ENCODE data around the gene ADAM10. TPM values are rescaled to one million over a fixed set of nuclear protein-coding genes. Genes with fewer than 3 reads are reported as not detected.

Gene ADAM10
- total and polyA plus RNA-seq, 7 donors, result 7.9 to 37.9 (median 33.1) TPM

- peaks cover 12% of the 10 kb centered on the region for H3K4me1 ChIP-seq
- no peak overlapping the region for H3K4me3 ChIP-seq
- 93 to 100% (median 99%) methylated on average over 2 of the region's 2 CpGs for WGBS, 3 donors
- H3K9me3 ChIP-seq, result peaks cover 11% of the 10 kb centered on the region
- no peaks in the 10 kb centered on the region for H3K36me3 ChIP-seq (ENCODE audit: insufficient read depth in 1 of 2, low read depth in 1 of 2)
- H3K27me3 ChIP-seq (ENCODE audit: insufficient read depth in 3 of 3, low read length in 2 of 3), result no peaks in the 10 kb centered on the region
- H3K27ac ChIP-seq, result no peak overlapping the region
- DNase-seq (no peak), ATAC-seq (no peak)
- no peak for TF ChIP-seq CTCF (IDR thresholded peaks at IDR 0.05)
- intact Hi-C loops (cut with DNase I), result no loop called here
Observed at GRCh38 chr15:58699769-58700168, 49.7 kb downstream of the ADAM10 start.

DNA sequence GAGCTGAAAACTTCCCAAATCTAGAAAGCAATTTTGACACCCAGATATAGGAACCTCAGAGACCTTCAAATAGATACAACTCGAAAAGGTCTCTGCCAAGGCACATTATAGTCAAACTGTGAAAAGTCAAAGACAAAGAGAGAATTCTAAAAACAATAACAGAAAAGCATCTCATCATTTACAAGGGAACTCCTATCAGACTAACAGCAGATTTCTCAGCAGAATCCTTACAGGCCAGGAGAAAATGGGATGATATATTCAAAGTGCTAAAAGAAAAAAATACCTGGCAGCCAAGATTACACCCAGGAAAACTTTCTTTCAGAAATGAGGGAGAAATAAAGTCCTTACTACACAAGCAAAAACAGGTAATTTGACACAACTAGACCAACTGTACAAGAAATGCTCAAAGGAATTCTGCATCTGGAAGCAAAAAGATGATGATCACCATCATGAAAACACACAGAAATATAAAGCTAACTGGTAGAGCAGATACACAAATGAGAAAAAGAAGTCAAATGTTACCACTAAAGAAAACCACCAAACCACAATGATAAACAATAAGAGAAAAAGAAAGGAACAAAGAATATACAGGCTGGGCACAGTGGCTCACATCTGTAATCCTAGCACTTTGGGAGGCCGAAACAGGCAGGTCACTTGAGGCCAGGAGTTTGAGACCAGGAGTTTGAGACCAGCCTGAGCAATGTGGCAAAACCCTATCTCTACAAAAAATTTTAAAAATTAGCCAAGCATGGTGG is 50.4 kb downstream of the ADAM10 start:
- Histone ChIP-seq H3K36me3 (ENCODE audit: insufficient read depth in 1 of 2, low read depth in 1 of 2) (no peaks in the 10 kb centered on the region), H3K4me1 (peaks cover 14% of the 10 kb centered on the region), H3K27ac (no peak overlapping the region), H3K4me3 (no peak overlapping the region), H3K9me3 (peaks cover 11% of the 10 kb centered on the region), H3K27me3 (ENCODE audit: insufficient read depth in 3 of 3, low read length in 2 of 3) (no peaks in the 10 kb centered on the region)
- intact Hi-C loops (cut with DNase I), result no loop called here
- DNase-seq, result no peak
- no peak for ATAC-seq
- no peak for TF ChIP-seq CTCF (IDR thresholded peaks at IDR 0.05)
- 98 to 99% (median 98%) methylated on average over 2 of the region's 2 CpGs for WGBS, 3 donors

GRCh38 chr15:58697220-58697619 is 52.3 kb downstream of the ADAM10 start:
- TF ChIP-seq CTCF (IDR thresholded peaks at IDR 0.05), result no peak
- WGBS, 3 donors, result 93 to 100% (median 100%) methylated on average over 2 of the region's 2 CpGs
- Histone ChIP-seq H3K9me3 (peaks cover 11% of the 10 kb centered on the region), H3K4me1 (peaks cover 14% of the 10 kb centered on the region), H3K27ac (no peak overlapping the region), H3K4me3 (no peak overlapping the region), H3K36me3 (ENCODE audit: insufficient read depth in 1 of 2, low read depth in 1 of 2) (no peaks in the 10 kb centered on the region), H3K27me3 (ENCODE audit: insufficient read depth in 3 of 3, low read length in 2 of 3) (no peaks in the 10 kb centered on the region)
- no peak for DNase-seq
- intact Hi-C loops (cut with DNase I), result no loop called here
- ATAC-seq, result no peak

GRCh38 chr15:58696738-58697137 is 52.8 kb downstream of the ADAM10 start:
- ATAC-seq (no peak), DNase-seq (no peak)
- WGBS, 3 donors, result 89 to 96% (median 92%) methylated on average over 6 of the region's 6 CpGs

More at GRCh38 chr15:58696738-58697137, 52.8 kb downstream of the ADAM10 start:
- no peaks in the 10 kb centered on the region for H3K27me3 ChIP-seq (ENCODE audit: insufficient read depth in 3 of 3, low read length in 2 of 3)
- intact Hi-C loops (cut with DNase I), result no loop called here
- H3K27ac ChIP-seq, result no peak overlapping the region
- TF ChIP-seq CTCF (IDR thresholded peaks at IDR 0.05), result no peak
- H3K36me3 ChIP-seq (ENCODE audit: insufficient read depth in 1 of 2, low read depth in 1 of 2), result no peaks in the 10 kb centered on the region
- H3K4me1 ChIP-seq, result peaks cover 14% of the 10 kb centered on the region
- H3K9me3 ChIP-seq, result peaks cover 11% of the 10 kb centered on the region
- H3K4me3 ChIP-seq, result no peak overlapping the region
